ENCODE results near the gene RASAL1. TPM values are rescaled to one million over a fixed set of nuclear protein-coding genes. Genes with fewer than 3 reads are reported as not detected.

Gene RASAL1
- total RNA-seq, 1 experiment from 2014 or later: 14.9 TPM

- H3K27me3 ChIP-seq (ENCODE audit: insufficient read depth, low read depth): no peaks in the 10 kb centered on the region
- H3K9me3 ChIP-seq (ENCODE audit: insufficient read depth, low read depth): no peaks in the 10 kb centered on the region
- H3K79me2 ChIP-seq (ENCODE audit: low read depth): no peaks in the 10 kb centered on the region
- H3K4me3 ChIP-seq: no peak overlapping the region
- H3K9me2 ChIP-seq (ENCODE audit: insufficient read depth): no peaks in the 10 kb centered on the region
- H3K4me1 ChIP-seq (replicated peaks; ENCODE audit: insufficient read depth): 0 out of 2 replicates have a peak, but pooled peaks cover 4% of the 10 kb centered on the region
- no peak for DNase-seq
- peaks cover 27% of the 10 kb centered on the region; the same call in 1 of the 2 replicates for H3F3A ChIP-seq (ENCODE audit: insufficient read depth, low read depth)
- TF ChIP-seq CTCF (conservative IDR thresholded peaks at IDR 0.05) (no peak), EZH2 (IDR thresholded peaks at IDR 0.05; ENCODE audit: low read depth) (no peak)
- no peak overlapping the region for H2AFZ ChIP-seq
- H3K36me3 ChIP-seq (ENCODE audit: low read depth): 0 out of 2 replicates have a peak, but pooled peaks cover 4% of the 10 kb centered on the region
- H3K27ac ChIP-seq: no peak overlapping the region
- ChIA-PET POLR2A (ENCODE audit: unreplicated experiment) (no interaction called here), CTCF (no interaction called here)
- intact Hi-C loops (cut with micrococcal nuclease; ENCODE audit: unreplicated experiment): loop anchor here (10.0 kb wide), 1 partner anchor 253 kb away; the partner anchor contains the start of gene OAS1
- no TSS peak for BruUV-seq (replicated peaks)
- H3K4me2 ChIP-seq: no peak overlapping the region
- H4K20me1 ChIP-seq (ENCODE audit: insufficient read depth): peaks cover 13% of the 10 kb centered on the region
Measured at GRCh38 chr12:113157218-113157859, 21.8 kb upstream of the RASAL1 start.

- Histone ChIP-seq H3K79me2 (ENCODE audit: low read depth) (no peaks in the 10 kb centered on the region), H4K20me1 (ENCODE audit: insufficient read depth) (0 out of 2 replicates have a peak, but pooled peaks cover 6% of the 10 kb centered on the region), H3K9me2 (ENCODE audit: insufficient read depth) (no peaks in the 10 kb centered on the region), H3K4me1 (replicated peaks; ENCODE audit: insufficient read depth) (0 out of 2 replicates have a peak, but pooled peaks cover 5% of the 10 kb centered on the region), H3K4me2 (no peak overlapping the region), H3K4me3 (no peak overlapping the region), H3K9me3 (ENCODE audit: insufficient read depth, low read depth) (no peaks in the 10 kb centered on the region), H3K36me3 (ENCODE audit: low read depth) (no peaks in the 10 kb centered on the region), H2AFZ (no peak overlapping the region), H3K27ac (no peak overlapping the region), H3F3A (ENCODE audit: insufficient read depth, low read depth) (peaks cover 27% of the 10 kb centered on the region; the same call in 1 of the 2 replicates), H3K27me3 (ENCODE audit: insufficient read depth, low read depth) (no peaks in the 10 kb centered on the region)
- ChIA-PET CTCF (no interaction called here), POLR2A (ENCODE audit: unreplicated experiment) (no interaction called here)
- no peak for DNase-seq
- BruUV-seq (replicated peaks): no TSS peak
- TF ChIP-seq EZH2 (IDR thresholded peaks at IDR 0.05; ENCODE audit: low read depth) (no peak), CTCF (conservative IDR thresholded peaks at IDR 0.05) (no peak)
- intact Hi-C loops (cut with micrococcal nuclease; ENCODE audit: unreplicated experiment): loop anchor here (10.0 kb wide), 1 partner anchor 251 kb away; the partner anchor contains the start of gene OAS1
Measured at GRCh38 chr12:113155646-113156045, 20.1 kb upstream of the RASAL1 start.

GRCh38 chr12:113155060-113155459 is 19.5 kb upstream of the RASAL1 start:
- no peaks in the 10 kb centered on the region for H3K79me2 ChIP-seq (ENCODE audit: low read depth)
- H3K36me3 ChIP-seq (ENCODE audit: low read depth): no peaks in the 10 kb centered on the region
- H2AFZ ChIP-seq: no peak overlapping the region
- no peak overlapping the region for H3K4me2 ChIP-seq
- H3K27me3 ChIP-seq (ENCODE audit: insufficient read depth, low read depth): no peaks in the 10 kb centered on the region
- H4K20me1 ChIP-seq (ENCODE audit: insufficient read depth): 0 out of 2 replicates have a peak, but pooled peaks cover 6% of the 10 kb centered on the region
- TF ChIP-seq EZH2 (IDR thresholded peaks at IDR 0.05; ENCODE audit: low read depth): no peak
- no peak for TF ChIP-seq CTCF (conservative IDR thresholded peaks at IDR 0.05)
- intact Hi-C loops (cut with micrococcal nuclease; ENCODE audit: unreplicated experiment): loop anchor here (10.0 kb wide), 1 partner anchor 250 kb away; the partner anchor contains the start of gene OAS1
- no peak overlapping the region for H3K4me3 ChIP-seq
- no peak overlapping the region for H3K27ac ChIP-seq
- no peak for DNase-seq
- BruUV-seq (replicated peaks): no TSS peak
- H3F3A ChIP-seq (ENCODE audit: insufficient read depth, low read depth): peaks cover 27% of the 10 kb centered on the region; the same call in 1 of the 2 replicates
- no peaks in the 10 kb centered on the region for H3K9me3 ChIP-seq (ENCODE audit: insufficient read depth, low read depth)
- ChIA-PET POLR2A (ENCODE audit: unreplicated experiment) (no interaction called here), CTCF (no interaction called here)
- 0 out of 2 replicates have a peak, but pooled peaks cover 8% of the 10 kb centered on the region for H3K4me1 ChIP-seq (replicated peaks; ENCODE audit: insufficient read depth)
- H3K9me2 ChIP-seq (ENCODE audit: insufficient read depth): no peaks in the 10 kb centered on the region

All from PC-9 (cell line).